ENCODE results near the gene PGAP6. TPM values are rescaled to one million over a fixed set of nuclear protein-coding genes. Genes with fewer than 3 reads are reported as not detected.

The PGAP6 gene
- total RNA-seq, 1 donor from 2014 or later = 80.5 TPM

DNA sequence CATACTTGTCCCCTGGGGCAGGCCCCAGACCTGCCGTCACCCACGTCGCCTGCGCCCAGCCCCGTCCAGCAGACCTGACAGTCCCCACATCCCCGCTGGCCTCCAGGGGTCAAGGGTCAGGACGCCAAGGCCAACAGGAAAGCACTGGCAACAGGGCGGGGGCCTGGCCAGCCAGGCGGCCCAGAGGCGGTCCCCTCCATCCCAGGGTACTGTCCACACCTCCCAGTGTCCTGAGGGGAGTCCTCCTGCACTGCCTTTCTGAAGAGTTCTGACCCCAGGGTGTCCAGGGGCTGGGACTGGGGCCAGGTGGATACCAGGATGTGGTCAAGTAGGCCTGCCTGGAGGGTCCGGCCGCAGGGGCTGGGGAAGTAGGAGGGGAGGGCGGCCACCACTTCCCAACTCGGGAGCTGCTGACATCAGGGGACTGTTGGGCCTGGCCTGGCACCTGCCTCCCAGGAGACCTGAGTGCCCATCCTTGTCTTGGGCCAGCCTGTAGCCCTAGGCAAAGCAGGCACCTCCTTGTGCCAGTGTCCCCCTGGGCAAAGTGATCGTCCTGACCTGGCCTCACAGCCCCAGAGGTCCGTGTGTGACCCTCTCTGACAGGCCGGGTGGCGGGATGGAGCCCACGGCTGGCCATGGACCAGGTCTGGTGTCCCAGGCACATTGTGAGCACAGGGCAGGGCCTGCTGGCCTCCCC lies 22.6 kb downstream of the PGAP6 start:
- Histone ChIP-seq H3K4me1 (ENCODE audit: insufficient read depth, low read length) (no peaks in the 10 kb centered on the region), H2AFZ (ENCODE audit: low read depth, low read length) (no peak overlapping the region), H3K9ac (ENCODE audit: low read length) (no peak overlapping the region), H3K4me2 (ENCODE audit: low read length) (no peak overlapping the region), H3K79me2 (ENCODE audit: insufficient read depth, low read length) (no peaks in the 10 kb centered on the region), H3K27me3 (ENCODE audit: insufficient read depth, low read length) (no peaks in the 10 kb centered on the region), H3K9me3 (ENCODE audit: insufficient read depth, low read depth, low read length) (no peaks in the 10 kb centered on the region), H4K20me1 (ENCODE audit: insufficient read depth, low read length) (no peaks in the 10 kb centered on the region), H3K27ac (ENCODE audit: low read depth, low read length) (no peak overlapping the region), H3K4me3 (ENCODE audit: insufficient read depth, low read depth, low read length) (no peak overlapping the region), H3K36me3 (ENCODE audit: insufficient read depth, low read length) (no peaks in the 10 kb centered on the region)
- DNase-seq (ENCODE audit: low read depth) (no peak), FAIRE-seq (no peak)
- Mint-ChIP-seq H3K27me3 (ENCODE audit: low read depth, unreplicated experiment) (peaks cover 2% of the 10 kb centered on the region), H3K27ac (ENCODE audit: unreplicated experiment) (no peak overlapping the region), H3K4me3 (ENCODE audit: unreplicated experiment) (no peak overlapping the region), H3K36me3 (ENCODE audit: low read depth, unreplicated experiment) (no peaks in the 10 kb centered on the region), H3K9me3 (ENCODE audit: unreplicated experiment) (no peaks in the 10 kb centered on the region), H3K4me1 (ENCODE audit: low read depth, unreplicated experiment) (no peaks in the 10 kb centered on the region)
- no peak for TF ChIP-seq EZH2 (IDR thresholded peaks at IDR 0.05; ENCODE audit: insufficient read depth, low read length)
- TF ChIP-seq CTCF (IDR thresholded peaks at IDR 0.05; ENCODE audit: insufficient read depth, low read depth, low read length) = no peak

GRCh38 chr16:356741-357140 lies 25.0 kb downstream of the PGAP6 start:
- no peak overlapping the region for H3K9ac ChIP-seq (ENCODE audit: low read length)
- H3K4me1 Mint-ChIP-seq (ENCODE audit: low read depth, unreplicated experiment) = no peaks in the 10 kb centered on the region
- no peaks in the 10 kb centered on the region for H3K27me3 Mint-ChIP-seq (ENCODE audit: low read depth, unreplicated experiment)
- H4K20me1 ChIP-seq (ENCODE audit: insufficient read depth, low read length) = no peaks in the 10 kb centered on the region
- no peaks in the 10 kb centered on the region for H3K36me3 Mint-ChIP-seq (ENCODE audit: low read depth, unreplicated experiment)
- H3K36me3 ChIP-seq (ENCODE audit: insufficient read depth, low read length) = no peaks in the 10 kb centered on the region
- H3K27ac ChIP-seq (ENCODE audit: low read depth, low read length) = no peak overlapping the region
- no peak overlapping the region for H3K4me2 ChIP-seq (ENCODE audit: low read length)
- DNase-seq (ENCODE audit: low read depth) (no peak), FAIRE-seq (no peak)
- H3K27me3 ChIP-seq (ENCODE audit: insufficient read depth, low read length) = no peaks in the 10 kb centered on the region
- TF ChIP-seq EZH2 (IDR thresholded peaks at IDR 0.05; ENCODE audit: insufficient read depth, low read length) (no peak), CTCF (IDR thresholded peaks at IDR 0.05; ENCODE audit: insufficient read depth, low read depth, low read length) (no peak)
- H3K9me3 Mint-ChIP-seq (ENCODE audit: unreplicated experiment) = no peaks in the 10 kb centered on the region
- H3K9me3 ChIP-seq (ENCODE audit: insufficient read depth, low read depth, low read length) = no peaks in the 10 kb centered on the region
- H3K79me2 ChIP-seq (ENCODE audit: insufficient read depth, low read length) = peaks cover 1% of the 10 kb centered on the region
- H3K4me1 ChIP-seq (ENCODE audit: insufficient read depth, low read length) = no peaks in the 10 kb centered on the region
- H3K27ac Mint-ChIP-seq (ENCODE audit: unreplicated experiment) = no peak overlapping the region
- no peak overlapping the region for H3K4me3 ChIP-seq (ENCODE audit: insufficient read depth, low read depth, low read length)
- H3K4me3 Mint-ChIP-seq (ENCODE audit: unreplicated experiment) = no peak overlapping the region
- no peak overlapping the region for H2AFZ ChIP-seq (ENCODE audit: low read depth, low read length)

GRCh38 chr16:354971-355461 lies 26.8 kb downstream of the PGAP6 start:
- peaks cover 4% of the 10 kb centered on the region for H3K4me1 Mint-ChIP-seq (ENCODE audit: low read depth, unreplicated experiment)
- TF ChIP-seq EZH2 (IDR thresholded peaks at IDR 0.05; ENCODE audit: insufficient read depth, low read length) (no peak), CTCF (IDR thresholded peaks at IDR 0.05; ENCODE audit: insufficient read depth, low read depth, low read length) (no peak)
- Histone ChIP-seq H3K79me2 (ENCODE audit: insufficient read depth, low read length) (peaks cover 15% of the 10 kb centered on the region), H3K36me3 (ENCODE audit: insufficient read depth, low read length) (no peaks in the 10 kb centered on the region), H3K4me2 (ENCODE audit: low read length) (no peak overlapping the region), H3K9ac (ENCODE audit: low read length) (no peak overlapping the region), H3K9me3 (ENCODE audit: insufficient read depth, low read depth, low read length) (no peaks in the 10 kb centered on the region), H3K4me3 (ENCODE audit: insufficient read depth, low read depth, low read length) (no peak overlapping the region), H3K4me1 (ENCODE audit: insufficient read depth, low read length) (no peaks in the 10 kb centered on the region), H3K27ac (ENCODE audit: low read depth, low read length) (no peak overlapping the region), H2AFZ (ENCODE audit: low read depth, low read length) (no peak overlapping the region), H3K27me3 (ENCODE audit: insufficient read depth, low read length) (no peaks in the 10 kb centered on the region), H4K20me1 (ENCODE audit: insufficient read depth, low read length) (peaks cover 8% of the 10 kb centered on the region)
- no peak overlapping the region for H3K4me3 Mint-ChIP-seq (ENCODE audit: unreplicated experiment)
- H3K36me3 Mint-ChIP-seq (ENCODE audit: low read depth, unreplicated experiment) = no peaks in the 10 kb centered on the region
- FAIRE-seq (no peak), DNase-seq (ENCODE audit: low read depth) (no peak)
- H3K27ac Mint-ChIP-seq (ENCODE audit: unreplicated experiment) = no peak overlapping the region
- no peaks in the 10 kb centered on the region for H3K27me3 Mint-ChIP-seq (ENCODE audit: low read depth, unreplicated experiment)
- H3K9me3 Mint-ChIP-seq (ENCODE audit: unreplicated experiment) = no peaks in the 10 kb centered on the region

All from astrocyte (in vitro differentiated cells and primary cell).